ENCODE data around the gene NOTCH2. TPM values are rescaled to one million over a fixed set of nuclear protein-coding genes. Genes with fewer than 3 reads are reported as not detected.
A peak's percentile ranks its signal among the peaks of the same experiment; 100 is the strongest.

The NOTCH2 gene
- total RNA-seq, 2 experiments from 2014 or later = 71.5 to 77.5 TPM

GRCh38 chr1:119948342-119949214 is 120.9 kb downstream of the NOTCH2 start:
- ChIA-PET POLR2A (no interaction called here), CTCF (interaction anchor here (0.6 to 3.8 kb wide), 24 partner anchors 9 to 227 kb away, joined by 3 to 35 read pairs (median 4); partner anchors contain the start of gene SEC22B)
- H3K4me3 Mint-ChIP-seq = no peak overlapping the region
- H3K9me3 Mint-ChIP-seq (ENCODE audit: insufficient read depth) = no peaks in the 10 kb centered on the region
- H3K27me3 Mint-ChIP-seq (ENCODE audit: low read depth) = no peaks in the 10 kb centered on the region
- peak overlapping the region; percentile 43 for H3K27ac Mint-ChIP-seq
- DNase-seq = peak; percentile 85
- H3K4me1 Mint-ChIP-seq (ENCODE audit: low read depth) = peaks cover 7% of the 10 kb centered on the region
- peak; percentile 78 for ATAC-seq
- peaks cover 38% of the 10 kb centered on the region for H3K36me3 Mint-ChIP-seq (ENCODE audit: low read depth)

DNA sequence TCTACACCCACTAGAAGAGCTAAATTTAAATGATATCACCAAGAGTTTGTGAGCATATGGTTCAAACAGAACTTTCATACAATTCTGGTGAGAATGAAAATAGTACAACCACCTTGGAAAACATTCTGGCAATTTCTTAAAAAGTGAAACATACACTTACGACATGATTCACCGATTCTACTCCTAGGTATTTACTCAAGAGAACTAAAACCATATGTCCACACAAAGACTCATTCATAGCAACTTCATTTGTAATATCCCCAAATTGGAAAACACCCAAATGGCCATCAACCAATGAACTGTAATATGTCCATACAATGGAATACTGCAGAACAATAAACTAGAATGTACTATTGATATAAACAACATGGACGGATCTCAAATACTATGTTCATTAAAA is 122.0 kb downstream of the NOTCH2 start:
- ATAC-seq = no peak
- Mint-ChIP-seq H3K4me3 (no peak overlapping the region), H3K27ac (no peak overlapping the region), H3K27me3 (ENCODE audit: low read depth) (no peaks in the 10 kb centered on the region), H3K4me1 (ENCODE audit: low read depth) (peaks cover 4% of the 10 kb centered on the region), H3K9me3 (ENCODE audit: insufficient read depth) (no peaks in the 10 kb centered on the region), H3K36me3 (ENCODE audit: low read depth) (peaks cover 32% of the 10 kb centered on the region)
- ChIA-PET CTCF (interaction anchor here (1.0 to 2.9 kb wide), 6 partner anchors 12 to 203 kb away, joined by 3 to 14 read pairs (median 6); no protein-coding TSS in a partner anchor), POLR2A (no interaction called here)
- DNase-seq = no peak

DNA sequence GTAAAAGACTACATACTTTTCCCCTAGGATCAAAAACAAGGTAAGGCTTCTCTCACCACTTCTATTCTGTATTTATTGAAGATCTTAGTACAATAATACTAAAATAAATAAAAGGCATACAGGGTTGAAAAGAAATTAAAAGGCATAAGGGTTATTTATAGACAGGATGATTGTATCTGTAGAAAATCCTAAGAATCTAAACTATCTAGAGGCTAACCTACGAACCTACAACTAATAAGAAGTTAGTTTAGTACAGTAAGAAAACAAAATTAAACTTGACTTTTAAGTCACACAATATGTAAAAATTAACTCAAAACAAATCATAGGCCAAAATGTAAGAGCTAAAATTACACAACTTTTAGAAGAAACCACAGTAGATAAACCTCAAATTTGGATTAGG is 122.7 kb downstream of the NOTCH2 start:
- Mint-ChIP-seq H3K9me3 (ENCODE audit: insufficient read depth) (no peaks in the 10 kb centered on the region), H3K4me1 (ENCODE audit: low read depth) (peaks cover 4% of the 10 kb centered on the region), H3K27ac (no peak overlapping the region), H3K27me3 (ENCODE audit: low read depth) (no peaks in the 10 kb centered on the region), H3K36me3 (ENCODE audit: low read depth) (peaks cover 33% of the 10 kb centered on the region), H3K4me3 (no peak overlapping the region)
- ATAC-seq (no peak), DNase-seq (no peak)
- ChIA-PET CTCF (interaction anchor here (1.0 to 1.8 kb wide), 2 partner anchors 11 to 22 kb away, joined by 5 to 6 read pairs; no protein-coding TSS in a partner anchor), POLR2A (no interaction called here)

- H3K9me3 Mint-ChIP-seq (ENCODE audit: insufficient read depth) = no peaks in the 10 kb centered on the region
- POLR2A ChIA-PET = no interaction called here
- DNase-seq (no peak), ATAC-seq (no peak)
- no peak overlapping the region for H3K27ac Mint-ChIP-seq
- H3K27me3 Mint-ChIP-seq (ENCODE audit: low read depth) = no peaks in the 10 kb centered on the region
- no peak overlapping the region for H3K4me3 Mint-ChIP-seq
- CTCF ChIA-PET = interaction anchor here (1.4 to 1.6 kb wide), 2 partner anchors 25 to 57 kb away, joined by 3 to 6 read pairs; no protein-coding TSS in a partner anchor
- H3K4me1 Mint-ChIP-seq (ENCODE audit: low read depth) = peaks cover 5% of the 10 kb centered on the region
- peaks cover 30% of the 10 kb centered on the region for H3K36me3 Mint-ChIP-seq (ENCODE audit: low read depth)
Observed at GRCh38 chr1:119943216-119943615, 126.2 kb downstream of the NOTCH2 start.

GRCh38 chr1:119941392-119941791 is 128.1 kb downstream of the NOTCH2 start:
- DNase-seq (no peak), ATAC-seq (no peak)
- Mint-ChIP-seq H3K9me3 (ENCODE audit: insufficient read depth) (no peaks in the 10 kb centered on the region), H3K27ac (no peak overlapping the region), H3K4me1 (ENCODE audit: low read depth) (peaks cover 5% of the 10 kb centered on the region), H3K4me3 (no peak overlapping the region), H3K36me3 (ENCODE audit: low read depth) (peaks cover 39% of the 10 kb centered on the region), H3K27me3 (ENCODE audit: low read depth) (no peaks in the 10 kb centered on the region)
- ChIA-PET POLR2A (no interaction called here), CTCF (interaction anchor here (0.6 to 3.4 kb wide), 3 partner anchors 8 to 54 kb away, joined by 3 to 21 read pairs (median 4); no protein-coding TSS in a partner anchor)

GRCh38 chr1:119940697-119941096 is 128.8 kb downstream of the NOTCH2 start:
- Mint-ChIP-seq H3K27me3 (ENCODE audit: low read depth) (no peaks in the 10 kb centered on the region), H3K9me3 (ENCODE audit: insufficient read depth) (no peaks in the 10 kb centered on the region), H3K27ac (no peak overlapping the region), H3K4me3 (no peak overlapping the region), H3K36me3 (ENCODE audit: low read depth) (peaks cover 41% of the 10 kb centered on the region), H3K4me1 (ENCODE audit: low read depth) (peaks cover 5% of the 10 kb centered on the region)
- DNase-seq (no peak), ATAC-seq (no peak)
- ChIA-PET POLR2A (no interaction called here), CTCF (interaction anchor here (0.6 to 3.4 kb wide), 3 partner anchors 9 to 54 kb away, joined by 3 to 21 read pairs (median 4); no protein-coding TSS in a partner anchor)

DNA sequence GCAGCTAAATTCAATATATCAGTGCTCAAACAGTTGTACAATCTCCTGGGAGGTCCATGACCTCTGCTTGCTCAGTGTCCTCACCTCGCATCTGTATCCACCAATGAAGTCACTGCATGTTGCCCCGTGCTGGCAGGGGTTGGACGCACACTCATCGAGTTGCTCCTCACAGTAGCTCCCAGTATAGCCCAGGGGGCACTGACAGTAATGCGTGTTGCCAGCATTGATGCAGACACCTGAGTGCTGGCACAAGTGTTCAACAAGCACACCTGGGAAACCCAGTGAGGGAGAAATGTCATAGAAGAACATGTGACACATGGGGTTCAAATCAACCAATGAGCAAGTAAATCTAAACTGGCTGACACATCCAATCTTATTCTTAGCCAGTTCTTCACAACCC is 132.3 kb downstream of the NOTCH2 start:
- Mint-ChIP-seq H3K27ac (no peak overlapping the region), H3K36me3 (ENCODE audit: low read depth) (peaks cover 73% of the 10 kb centered on the region), H3K27me3 (ENCODE audit: low read depth) (no peaks in the 10 kb centered on the region), H3K9me3 (ENCODE audit: insufficient read depth) (peaks cover 10% of the 10 kb centered on the region), H3K4me3 (no peak overlapping the region), H3K4me1 (ENCODE audit: low read depth) (peaks cover 5% of the 10 kb centered on the region)
- no peak for DNase-seq
- ChIA-PET POLR2A (no interaction called here), CTCF (interaction anchor here (0.8 to 1.3 kb wide), 2 partner anchors 31 to 67 kb away, joined by 3 read pairs; no protein-coding TSS in a partner anchor)
- no peak for ATAC-seq

DNA sequence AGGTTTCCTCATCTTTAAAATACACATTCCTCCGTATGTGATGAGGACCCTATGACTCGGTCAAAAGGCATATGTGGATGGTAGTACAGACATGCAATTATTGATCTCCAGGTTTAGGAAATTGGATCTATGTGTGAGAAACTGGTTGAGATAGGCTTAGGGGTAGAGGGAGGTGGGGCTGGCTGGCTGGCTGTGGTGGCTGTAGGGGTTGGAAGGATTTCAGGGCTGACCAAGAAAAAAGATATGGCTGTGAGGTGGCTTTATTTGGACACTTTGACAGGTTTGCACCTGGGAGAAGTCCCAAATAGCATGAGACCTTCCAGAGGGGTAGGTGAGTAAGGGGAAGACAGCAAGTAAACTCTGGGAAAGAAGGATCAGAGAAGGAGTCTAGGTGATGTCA is 133.5 kb downstream of the NOTCH2 start:
- H3K4me1 Mint-ChIP-seq (ENCODE audit: low read depth) = peaks cover 5% of the 10 kb centered on the region
- H3K27me3 Mint-ChIP-seq (ENCODE audit: low read depth) = no peaks in the 10 kb centered on the region
- no peak for ATAC-seq
- peaks cover 70% of the 10 kb centered on the region for H3K36me3 Mint-ChIP-seq (ENCODE audit: low read depth)
- H3K9me3 Mint-ChIP-seq (ENCODE audit: insufficient read depth) = peaks cover 10% of the 10 kb centered on the region
- no peak for DNase-seq
- CTCF ChIA-PET = interaction anchor here (1.3 to 2.0 kb wide), 3 partner anchors 11 to 66 kb away, joined by 3 to 5 read pairs (median 3); no protein-coding TSS in a partner anchor
- POLR2A ChIA-PET = no interaction called here
- no peak overlapping the region for H3K27ac Mint-ChIP-seq
- no peak overlapping the region for H3K4me3 Mint-ChIP-seq

DNA sequence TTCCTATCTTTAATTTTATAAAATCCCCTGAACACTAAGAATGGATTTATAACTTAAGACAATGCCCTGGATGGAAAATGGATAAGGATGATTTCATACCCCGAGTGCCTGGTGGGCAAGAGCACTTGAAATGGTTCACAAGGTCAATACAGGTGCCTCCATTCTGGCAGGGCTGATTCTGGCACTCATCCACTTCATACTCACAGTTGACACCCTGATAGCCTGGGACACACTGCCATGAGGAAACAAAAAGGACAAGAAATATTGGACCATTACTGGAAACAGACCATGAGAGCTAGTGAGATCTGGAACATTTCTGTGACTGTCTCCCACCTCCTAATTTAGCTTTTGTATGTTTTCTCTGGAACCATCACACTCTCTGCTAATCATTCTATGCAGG is 134.1 kb downstream of the NOTCH2 start:
- no peak overlapping the region for H3K4me3 Mint-ChIP-seq
- H3K36me3 Mint-ChIP-seq (ENCODE audit: low read depth) = peaks cover 67% of the 10 kb centered on the region
- H3K9me3 Mint-ChIP-seq (ENCODE audit: insufficient read depth) = peaks cover 10% of the 10 kb centered on the region
- ChIA-PET CTCF (interaction anchor here (0.6 to 2.1 kb wide), 6 partner anchors 11 to 65 kb away, joined by 3 to 6 read pairs (median 4); no protein-coding TSS in a partner anchor), POLR2A (no interaction called here)
- peaks cover 2% of the 10 kb centered on the region for H3K4me1 Mint-ChIP-seq (ENCODE audit: low read depth)
- no peak overlapping the region for H3K27ac Mint-ChIP-seq
- DNase-seq (no peak), ATAC-seq (no peak)
- no peaks in the 10 kb centered on the region for H3K27me3 Mint-ChIP-seq (ENCODE audit: low read depth)

GRCh38 chr1:119933397-119933796 is 136.1 kb downstream of the NOTCH2 start:
- Mint-ChIP-seq H3K9me3 (ENCODE audit: insufficient read depth) (peaks cover 10% of the 10 kb centered on the region), H3K27me3 (ENCODE audit: low read depth) (no peaks in the 10 kb centered on the region), H3K4me3 (no peak overlapping the region), H3K4me1 (ENCODE audit: low read depth) (no peaks in the 10 kb centered on the region), H3K27ac (no peak overlapping the region), H3K36me3 (ENCODE audit: low read depth) (peaks cover 60% of the 10 kb centered on the region)
- DNase-seq (no peak), ATAC-seq (no peak)
- POLR2A ChIA-PET = no interaction called here
- CTCF ChIA-PET = interaction anchor here (1.3 to 2.1 kb wide), 2 partner anchors 12 to 15 kb away, joined by 3 to 6 read pairs; no protein-coding TSS in a partner anchor

DNA sequence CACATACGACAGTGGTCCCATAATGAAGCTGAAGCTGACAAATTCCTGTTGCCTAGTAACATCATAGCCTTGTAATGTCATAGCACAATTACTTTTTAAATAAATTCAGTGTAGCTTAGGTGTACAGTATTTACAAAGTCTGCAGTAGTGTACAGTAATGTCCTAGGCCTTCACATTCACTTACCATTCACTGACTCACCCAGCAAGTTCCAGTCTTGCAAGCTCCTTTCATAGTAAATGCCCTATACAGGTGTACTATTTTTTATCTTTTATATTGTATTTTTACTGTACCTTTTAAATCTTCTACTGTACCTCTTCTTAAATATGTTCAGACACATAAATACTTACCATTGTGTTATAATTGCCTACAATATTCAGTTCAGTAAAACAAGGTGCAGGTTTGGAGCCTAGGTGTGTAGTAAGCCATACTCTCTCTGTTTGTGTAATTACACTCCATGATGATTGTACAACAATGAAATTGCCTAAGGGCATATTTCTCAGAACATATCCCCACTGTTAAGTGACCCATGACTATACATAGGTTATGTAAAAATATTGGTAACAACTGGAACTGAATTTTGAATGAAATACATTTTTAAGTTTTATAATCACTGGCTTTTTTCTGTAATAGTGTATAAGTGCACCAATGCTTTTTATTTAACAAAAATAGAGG is 139.7 kb downstream of the NOTCH2 start:
- H3K9me3 Mint-ChIP-seq (ENCODE audit: insufficient read depth) = peaks cover 10% of the 10 kb centered on the region
- no peak overlapping the region for H3K4me3 Mint-ChIP-seq
- ChIA-PET POLR2A (no interaction called here), CTCF (no interaction called here)
- H3K4me1 Mint-ChIP-seq (ENCODE audit: low read depth) = peaks cover under 1% of the 10 kb centered on the region
- ATAC-seq = no peak
- no peaks in the 10 kb centered on the region for H3K27me3 Mint-ChIP-seq (ENCODE audit: low read depth)
- no peak for DNase-seq
- peaks cover 60% of the 10 kb centered on the region for H3K36me3 Mint-ChIP-seq (ENCODE audit: low read depth)
- H3K27ac Mint-ChIP-seq = no peak overlapping the region

- ChIA-PET CTCF (interaction anchor here (1.3 kb wide), 2 partner anchors 22 kb away, joined by 5 to 9 read pairs; no protein-coding TSS in a partner anchor), POLR2A (no interaction called here)
- Mint-ChIP-seq H3K4me1 (ENCODE audit: low read depth) (peaks cover 15% of the 10 kb centered on the region), H3K9me3 (ENCODE audit: insufficient read depth) (no peaks in the 10 kb centered on the region), H3K4me3 (no peak overlapping the region), H3K27me3 (ENCODE audit: low read depth) (no peaks in the 10 kb centered on the region), H3K36me3 (ENCODE audit: low read depth) (peaks cover 62% of the 10 kb centered on the region), H3K27ac (no peak overlapping the region)
- no peak for DNase-seq
- ATAC-seq = no peak
Observed at GRCh38 chr1:119926553-119926952, 142.9 kb downstream of the NOTCH2 start.
